Neuronal stem cell (in vitro differentiated cells): ENCODE results near the gene CLIC2.
"Not testable (repeated sequence)": the region's sequence is repeated elsewhere in the genome, so short reads cannot be mapped to it uniquely, and the experiment has no call there.

ENCODE experiments used
- DNase-seq: peaks from one replicate; pipeline ENCODE4 v3.0.0-alpha.2; 2013; ENCODE audit warnings: low spot score
- H2AFZ ChIP-seq: one replicate; pipeline ENCODE4 v1.6.1; 2013; ENCODE audit warnings: mild to moderate bottlenecking, low read length, inconsistent platforms
- H2AK5ac ChIP-seq: 2 replicates; pipeline ENCODE4 v1.6.1; 2013; ENCODE audit warnings: low read depth, mild to moderate bottlenecking, inconsistent platforms, low read length, moderate library complexity, mixed read lengths
- H2BK120ac ChIP-seq: 2 replicates; pipeline ENCODE4 v1.6.1; 2013; ENCODE audit warnings: low read depth, mild to moderate bottlenecking, inconsistent platforms, low read length, moderate library complexity, mixed read lengths
- H2BK12ac ChIP-seq: one replicate; pipeline ENCODE4 v1.6.1; 2013; ENCODE audit warnings: low read length, inconsistent platforms
- H2BK15ac ChIP-seq: 2 replicates; pipeline ENCODE4 v1.6.1; 2013; ENCODE audit warnings: mild to moderate bottlenecking, low read length, inconsistent platforms, mixed read lengths
- H2BK5ac ChIP-seq: one replicate; pipeline ENCODE4 v1.6.1; 2013; ENCODE audit warnings: inconsistent platforms, mild to moderate bottlenecking, low read length, moderate library complexity
- H3K14ac ChIP-seq: one replicate; pipeline ENCODE4 v1.6.1; 2013; ENCODE audit warnings: low read length, inconsistent platforms
- H3K18ac ChIP-seq: 2 replicates; pipeline ENCODE4 v1.6.1; 2013; ENCODE audit warnings: low read length, inconsistent platforms
- H3K23ac ChIP-seq: 2 replicates; pipeline ENCODE4 v1.6.1; 2013; ENCODE audit warnings: low read depth, mild to moderate bottlenecking, mixed read lengths, low read length, inconsistent platforms; ENCODE audit not compliant: poor library complexity
- H3K27ac ChIP-seq: replicated peaks from 3 replicates; pipeline ENCODE4 v1.5.1; 2013; ENCODE audit warnings: low read length, inconsistent platforms
- H3K27me3 ChIP-seq, 3 experiments: 2 replicates each; pipeline ENCODE4 v1.6.1; 2013; ENCODE audit warnings: low read length in 3 of 3, mild to moderate bottlenecking in 2 of 3, inconsistent platforms in 1 of 3, low read depth in 1 of 3, mixed read lengths in 1 of 3, moderate library complexity in 1 of 3; ENCODE audit not compliant: control insufficient read depth in 3 of 3, insufficient read depth in 3 of 3
- H3K36me3 ChIP-seq, 2 donors: replicated peaks in 1 of 2; 2 replicates each; pipeline ENCODE4 v1.6.1; 2013; ENCODE audit warnings: low read length in 2 of 2; ENCODE audit not compliant: control insufficient read depth in 2 of 2, insufficient read depth in 2 of 2
- H3K4ac ChIP-seq: 2 replicates; pipeline ENCODE4 v1.6.1; 2013; ENCODE audit warnings: inconsistent platforms, mild to moderate bottlenecking, low read length, moderate library complexity
- H3K4me1 ChIP-seq, 2 donors: 1 replicate in 1 of 2; 2 replicates in 1 of 2; pipeline ENCODE4 v1.6.1; 2013; ENCODE audit warnings: low read length in 2 of 2, low read depth in 1 of 2; ENCODE audit not compliant: control insufficient read depth in 2 of 2, insufficient read depth in 1 of 2
- H3K4me2 ChIP-seq: one replicate; pipeline ENCODE4 v1.6.1; 2013; ENCODE audit warnings: mild to moderate bottlenecking, low read length, inconsistent platforms; ENCODE audit not compliant: insufficient read depth, poor library complexity, severe bottlenecking
- H3K4me3 ChIP-seq, 2 donors: 2 replicates each; pipeline ENCODE4 v1.5.1; 2013; ENCODE audit warnings: low read length in 2 of 2, mild to moderate bottlenecking in 2 of 2, inconsistent platforms in 1 of 2, moderate library complexity in 1 of 2
- H3K79me1 ChIP-seq: one replicate; pipeline ENCODE4 v1.6.1; 2013; ENCODE audit warnings: low read depth, mild to moderate bottlenecking, inconsistent platforms, low read length, moderate library complexity
- H3K9ac ChIP-seq: one replicate; pipeline ENCODE4 v1.6.1; 2013; ENCODE audit warnings: mild to moderate bottlenecking, low read depth, low read length, inconsistent platforms; ENCODE audit not compliant: poor library complexity
- H3K9me3 ChIP-seq, 2 donors: replicated peaks in 1 of 2; 2 replicates each; pipeline versions ENCODE3 to v1.6.1; 2013; ENCODE audit warnings: low read length in 2 of 2, mild to moderate bottlenecking in 2 of 2, inconsistent platforms in 1 of 2, low read depth in 1 of 2, mixed read lengths in 1 of 2, moderate library complexity in 1 of 2; ENCODE audit not compliant: control insufficient read depth in 2 of 2, insufficient read depth in 1 of 2
- H4K8ac ChIP-seq: one replicate; pipeline ENCODE4 v1.6.1; 2013; ENCODE audit warnings: low read depth, mild to moderate bottlenecking, inconsistent platforms, low read length, moderate library complexity
- H4K91ac ChIP-seq: one replicate; pipeline ENCODE4 v1.6.1; 2013; ENCODE audit warnings: low read length, low read depth, mild to moderate bottlenecking, inconsistent platforms; ENCODE audit not compliant: poor library complexity
- WGBS, 2 donors: extraction: QIAGEN DNeasy Blood & Tissue Kit; methylation state at CpG; one replicate each; pipeline ENCODE4 v1.1.7; 2013; ENCODE audit warnings: missing lambda C conversion rate in 2 of 2, mixed read lengths in 1 of 2; ENCODE audit not compliant: insufficient read length in 2 of 2, insufficient replicate concordance in 1 of 2; ENCODE audit errors: extremely low coverage in 2 of 2; 5-methylcytosine and 5-hydroxymethylcytosine counted together

Gene CLIC2

GRCh38 chrX:155335337-155335712 lies 911 bp upstream of the CLIC2 start:
- H4K8ac ChIP-seq, DNase-seq: not testable (repeated sequence)

GRCh38 chrX:155333544-155334100 lies 792 bp downstream of the CLIC2 start:
- Histone ChIP-seq H4K91ac (no peak overlapping the region), H2BK5ac (no peak overlapping the region), H2AK5ac (no peak overlapping the region), H3K4me3 (no peak overlapping the region), H3K36me3 (no peaks in the 10 kb centered on the region), H3K14ac (no peak overlapping the region), H3K79me1 (no peaks in the 10 kb centered on the region), H3K18ac (no peak overlapping the region), H2BK15ac (no peak overlapping the region), H3K4me1 (no peaks in the 10 kb centered on the region), H3K4me2 (no peak overlapping the region), H3K4ac (no peak overlapping the region), H3K9me3 (no peaks in the 10 kb centered on the region), H2BK12ac (no peak overlapping the region), H3K27ac (no peak overlapping the region), H3K9ac (no peak overlapping the region), H3K27me3 (no peaks in the 10 kb centered on the region), H2AFZ (no peak overlapping the region), H3K23ac (no peak overlapping the region), H4K8ac (no peak overlapping the region), H2BK120ac (no peak overlapping the region)
- DNase-seq = no peak
- WGBS, 2 donors = no CpG with 5 or more reads among the region's 2 CpGs

More at GRCh38 chrX:155335337-155335712, 911 bp upstream of the CLIC2 start:
- not testable (repeated sequence) for H2BK12ac ChIP-seq, H3K14ac ChIP-seq, H3K9me3 ChIP-seq, H2AFZ ChIP-seq, H3K4ac ChIP-seq, H2BK120ac ChIP-seq, H3K36me3 ChIP-seq, H3K9ac ChIP-seq, H2BK15ac ChIP-seq, H3K27me3 ChIP-seq, H3K4me3 ChIP-seq, H2BK5ac ChIP-seq, H3K18ac ChIP-seq, H3K4me1 ChIP-seq, H4K91ac ChIP-seq, H3K79me1 ChIP-seq, H3K4me2 ChIP-seq, H2AK5ac ChIP-seq, H3K23ac ChIP-seq, H3K27ac ChIP-seq
- WGBS, 2 donors = no CpG with 5 or more reads among the region's 1 CpG

GRCh38 chrX:155330992-155331391 lies 3.4 kb downstream of the CLIC2 start:
- Histone ChIP-seq H2BK15ac (no peak overlapping the region), H4K91ac (no peak overlapping the region), H3K4me1 (no peaks in the 10 kb centered on the region), H2AK5ac (no peak overlapping the region), H2BK120ac (no peak overlapping the region), H3K4me3 (no peak overlapping the region), H3K9me3 (no peaks in the 10 kb centered on the region), H3K9ac (no peak overlapping the region), H3K27ac (no peak overlapping the region), H3K36me3 (no peaks in the 10 kb centered on the region), H2BK12ac (no peak overlapping the region), H3K14ac (no peak overlapping the region), H3K4ac (no peak overlapping the region), H3K27me3 (no peaks in the 10 kb centered on the region), H3K18ac (no peak overlapping the region), H2AFZ (no peak overlapping the region), H4K8ac (no peak overlapping the region), H3K23ac (no peak overlapping the region), H2BK5ac (no peak overlapping the region), H3K4me2 (no peak overlapping the region), H3K79me1 (no peaks in the 10 kb centered on the region)
- no peak for DNase-seq
- WGBS, 2 donors = no CpG with 5 or more reads among the region's 2 CpGs

GRCh38 chrX:155329293-155329692 lies 5.1 kb downstream of the CLIC2 start:
- Histone ChIP-seq H2BK120ac (no peak overlapping the region), H3K4ac (no peak overlapping the region), H3K9me3 (no peaks in the 10 kb centered on the region), H3K4me1 (no peaks in the 10 kb centered on the region), H3K9ac (no peak overlapping the region), H3K14ac (no peak overlapping the region), H4K8ac (no peak overlapping the region), H3K4me2 (no peak overlapping the region), H3K27ac (no peak overlapping the region), H3K23ac (no peak overlapping the region), H2BK12ac (no peak overlapping the region), H3K27me3 (no peaks in the 10 kb centered on the region), H4K91ac (no peak overlapping the region), H2BK15ac (no peak overlapping the region), H3K36me3 (no peaks in the 10 kb centered on the region), H2AFZ (no peak overlapping the region), H3K79me1 (no peaks in the 10 kb centered on the region), H3K4me3 (no peak overlapping the region), H3K18ac (no peak overlapping the region), H2AK5ac (no peak overlapping the region), H2BK5ac (no peak overlapping the region)
- WGBS, 2 donors = no CpG with 5 or more reads among the region's 4 CpGs
- DNase-seq = no peak
